Measurements from ENCODE around the gene TTF2.
"Not testable (repeated sequence)": the region's sequence is repeated elsewhere in the genome, so short reads cannot be mapped to it uniquely, and the experiment has no call there.

TTF2 gene

DNA sequence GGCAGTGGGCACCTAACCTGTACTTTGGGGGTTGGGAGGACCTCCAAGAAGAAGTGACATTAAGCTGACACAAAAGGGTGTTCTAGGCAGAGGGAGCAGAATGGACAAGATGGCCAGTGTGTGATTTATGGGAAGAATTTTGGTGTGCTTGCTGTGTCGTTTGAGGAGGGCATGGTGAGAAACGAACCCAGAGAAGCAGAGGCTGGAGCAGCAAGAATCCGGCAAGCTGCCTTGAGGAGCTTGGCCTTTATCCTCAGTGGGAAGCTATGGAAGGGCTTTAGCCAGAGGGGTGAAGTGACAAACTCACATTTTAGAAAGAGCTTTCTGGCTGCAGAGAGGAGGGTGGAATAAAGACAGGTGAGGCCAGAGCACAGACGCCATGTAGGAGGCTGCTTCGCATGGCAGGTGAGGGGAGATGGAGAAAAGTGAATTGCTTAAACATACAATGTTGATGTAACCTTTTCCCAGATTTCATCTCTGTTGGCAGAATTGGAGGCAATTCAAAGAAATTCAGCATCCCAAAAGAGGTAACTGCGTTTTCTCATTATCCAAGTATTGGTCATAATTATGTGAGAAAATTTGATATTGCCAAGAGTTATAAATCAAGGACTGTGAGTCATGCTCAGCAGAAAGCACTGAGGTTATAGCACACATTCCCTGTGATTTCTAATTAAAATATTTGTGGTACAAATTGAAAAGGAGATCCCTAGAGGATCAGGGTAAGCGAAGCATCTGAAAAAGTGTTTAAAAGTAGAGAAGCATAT, 34.9 kb downstream of the TTF2 start:
- DNase-seq, result no peak

DNA sequence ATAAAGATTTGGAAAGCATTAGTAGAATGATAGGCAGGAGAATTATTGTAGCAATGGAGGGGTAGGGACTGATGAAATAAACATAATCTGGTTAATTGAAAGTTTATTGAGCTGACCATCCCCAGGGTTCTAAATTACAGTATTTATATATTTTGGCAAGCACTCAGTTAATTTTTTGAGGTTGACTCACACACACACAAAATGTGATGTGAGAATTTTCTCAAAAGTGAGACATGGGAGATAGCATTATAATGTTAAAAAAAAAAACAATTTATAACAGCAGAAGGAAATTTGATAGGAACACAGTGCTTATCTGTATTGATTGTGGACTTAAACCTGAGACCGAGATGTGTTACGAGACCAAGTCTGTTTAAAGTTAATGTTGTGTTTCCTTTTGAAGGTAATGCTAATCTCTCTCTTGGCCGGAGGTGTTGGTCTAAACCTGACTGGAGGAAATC, 36.9 kb downstream of the TTF2 start:
- no peak for DNase-seq

DNA sequence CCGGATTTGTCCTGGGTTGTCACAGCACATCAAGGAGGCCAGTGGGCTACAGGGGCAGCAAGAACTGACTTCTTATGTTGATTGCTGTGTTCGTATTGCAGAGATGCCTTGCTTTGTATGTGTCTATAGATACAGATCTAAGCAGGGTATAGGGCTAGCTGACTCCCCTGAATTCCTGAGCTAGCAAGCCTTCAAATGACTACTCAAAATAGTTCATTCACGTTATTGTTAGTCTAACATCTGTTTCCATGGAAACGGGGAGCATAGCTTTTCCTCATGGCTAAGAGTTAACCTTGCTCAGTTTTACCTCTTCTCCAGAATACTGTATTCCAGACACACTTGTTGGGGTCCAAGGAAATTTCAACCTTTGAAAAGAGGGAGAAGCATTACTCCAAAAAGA, 37.3 kb downstream of the TTF2 start:
- DNase-seq, result no peak

DNA sequence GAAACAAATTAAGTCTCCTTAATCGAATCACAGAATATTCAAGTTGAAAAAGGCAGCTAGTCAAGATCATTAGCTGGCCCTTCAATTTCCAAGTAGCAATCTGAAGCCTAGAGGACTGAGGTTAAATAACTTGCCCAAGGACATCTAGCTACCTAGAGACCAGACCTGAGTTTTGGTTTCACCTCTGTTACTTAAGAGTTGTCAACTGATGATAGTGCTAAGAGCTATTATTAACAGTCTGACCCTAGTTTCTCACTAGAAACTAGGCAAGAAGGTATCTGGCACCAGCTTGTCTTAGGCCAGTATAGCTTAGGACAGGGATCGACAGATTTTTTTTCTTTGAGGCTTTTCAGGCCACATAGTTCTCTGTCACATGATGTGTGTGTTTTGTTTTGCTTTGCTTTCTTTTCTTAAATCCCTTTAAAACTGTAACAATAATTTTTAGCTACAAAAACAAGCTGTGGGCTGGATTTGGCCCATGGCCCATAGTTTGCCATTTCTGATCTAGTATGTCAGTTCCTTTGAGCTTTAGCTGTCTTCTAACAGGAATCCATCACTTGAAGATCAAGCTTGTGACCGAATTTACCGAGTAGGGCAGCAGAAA, 38.3 kb downstream of the TTF2 start:
- no peak for DNase-seq

DNA sequence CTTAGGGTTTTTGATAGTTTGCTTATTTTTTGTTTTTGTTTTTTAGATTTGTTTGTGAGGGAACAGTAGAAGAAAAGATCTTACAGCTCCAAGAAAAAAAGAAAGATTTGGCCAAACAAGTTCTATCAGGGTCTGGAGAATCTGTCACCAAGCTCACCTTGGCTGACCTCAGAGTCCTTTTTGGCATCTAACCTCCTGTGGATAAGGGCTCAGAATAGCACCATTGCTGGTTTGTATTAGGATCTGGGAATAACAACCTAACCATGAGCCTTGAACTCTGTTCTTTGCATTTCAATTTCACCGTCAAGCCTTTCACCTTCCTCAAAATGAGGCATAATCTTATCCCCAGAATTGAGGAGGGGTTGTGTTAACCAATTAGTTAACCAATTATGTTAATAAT, 41.2 kb downstream of the TTF2 start:
- DNase-seq, result no peak

DNA sequence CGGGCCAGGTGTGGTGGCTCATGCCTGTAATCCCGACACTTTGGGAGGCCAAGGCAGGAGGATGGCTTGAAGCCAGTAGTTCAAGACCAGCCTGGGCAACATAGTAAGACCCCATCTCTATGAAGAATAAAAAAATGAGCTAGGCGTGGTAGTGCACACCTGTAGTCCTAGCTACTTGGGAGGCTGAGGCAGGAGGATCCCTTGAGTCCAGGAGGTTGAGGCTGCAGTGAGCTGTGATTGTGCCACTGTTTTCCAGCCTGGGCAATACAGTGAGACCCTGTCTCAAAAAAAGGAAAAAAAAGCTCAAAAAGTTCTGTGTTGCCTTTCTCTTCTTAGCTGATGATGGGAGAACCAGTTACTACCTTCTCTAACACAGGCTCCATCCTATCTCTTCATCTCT, 41.7 kb downstream of the TTF2 start:
- DNase-seq, result not testable (repeated sequence)

DNA sequence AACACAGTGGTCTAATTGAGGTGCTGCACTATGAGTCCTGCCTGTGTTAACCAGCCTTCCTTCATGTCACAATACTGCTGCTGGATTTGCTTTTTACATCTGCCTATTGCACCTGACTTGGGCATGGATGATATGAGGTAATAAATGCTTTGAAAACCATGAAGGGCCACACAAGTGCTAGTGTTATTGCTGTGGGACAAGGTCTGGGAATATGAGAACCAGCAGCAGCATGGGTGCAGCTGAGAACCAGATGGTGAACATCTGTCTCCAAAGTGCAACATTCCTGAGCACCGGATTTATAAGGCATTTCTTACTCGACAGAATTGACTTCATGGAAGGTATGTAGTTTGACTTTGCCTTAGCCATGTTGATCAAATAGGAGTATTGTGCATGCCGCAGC, 44.9 kb downstream of the TTF2 start:
- no peak for DNase-seq

DNA sequence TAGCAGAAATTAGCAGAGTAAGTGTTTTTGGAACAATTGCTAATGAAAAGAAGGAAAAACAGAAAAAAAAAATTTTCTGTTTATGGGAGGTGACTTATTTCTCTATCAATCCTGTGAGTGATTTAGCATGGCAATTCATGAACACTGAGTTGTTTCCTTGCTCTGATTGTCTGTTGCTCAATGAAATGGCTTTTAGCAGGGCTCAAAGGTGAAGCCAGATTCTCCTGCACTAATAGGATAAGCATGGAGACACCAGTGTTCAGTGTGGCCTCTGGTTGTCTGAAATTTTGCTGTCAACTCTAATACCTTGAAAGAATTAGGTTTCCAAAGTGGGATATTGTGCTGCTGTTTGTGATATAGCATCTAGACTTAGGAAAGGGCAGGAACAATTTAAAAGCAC, 45.6 kb downstream of the TTF2 start:
- no peak for DNase-seq

DNA sequence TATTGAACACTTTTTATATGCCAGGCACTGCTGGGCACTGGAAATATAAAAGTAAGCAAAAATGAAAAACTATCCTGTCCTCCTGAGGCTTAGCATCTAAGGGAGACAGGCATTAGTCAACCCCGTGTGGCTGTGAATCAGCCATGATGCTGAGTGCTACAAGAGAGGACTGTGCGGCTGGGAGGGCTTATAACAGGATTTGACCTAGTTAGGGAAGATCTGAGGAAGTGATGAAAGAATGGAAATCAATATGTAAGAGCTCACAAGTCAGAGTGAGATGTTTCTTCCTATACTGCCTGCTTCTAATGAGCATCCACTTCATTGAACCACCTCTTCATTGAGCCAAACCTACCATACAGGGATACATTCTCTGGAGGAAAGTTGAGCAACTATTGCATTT, 46.4 kb downstream of the TTF2 start:
- no peak for DNase-seq

DNA sequence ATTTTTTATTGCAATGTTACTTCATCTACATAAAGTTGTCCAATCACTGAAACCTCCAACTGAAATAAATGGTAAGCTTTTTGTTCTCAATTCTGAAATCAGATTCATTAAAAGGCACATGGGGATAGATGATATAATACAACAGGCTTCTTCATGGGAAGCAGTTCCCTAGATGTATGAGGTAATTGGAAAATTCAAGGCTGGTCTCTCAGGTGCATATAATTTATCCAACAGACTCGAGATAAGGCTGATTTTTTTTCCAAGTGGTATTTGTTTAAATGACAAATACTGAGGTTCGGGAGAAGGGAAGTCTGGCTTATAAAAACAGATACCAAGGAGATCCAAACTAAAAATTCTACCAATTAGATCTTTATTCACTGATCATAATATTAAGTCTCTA, 47.2 kb downstream of the TTF2 start:
- no peak for DNase-seq

DNA sequence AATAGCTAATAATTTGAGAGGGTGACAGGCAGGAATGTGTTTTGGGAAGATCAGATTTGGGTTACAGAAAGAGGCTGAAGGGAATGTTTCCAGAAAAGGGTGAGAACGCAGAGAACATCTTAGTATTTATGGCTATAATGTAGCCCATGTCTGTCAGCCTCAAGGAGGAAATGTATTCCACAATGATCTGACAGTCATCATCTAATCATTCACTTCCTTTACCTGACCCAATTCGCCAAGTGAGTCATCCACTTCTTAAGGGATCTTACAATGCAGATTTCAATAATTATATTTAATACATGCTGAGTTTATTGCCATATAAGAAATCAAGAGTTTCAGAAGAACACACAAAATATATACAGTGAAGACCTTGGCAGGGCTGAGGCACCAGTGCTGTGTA, 50.6 kb downstream of the TTF2 start:
- no peak for DNase-seq

DNA sequence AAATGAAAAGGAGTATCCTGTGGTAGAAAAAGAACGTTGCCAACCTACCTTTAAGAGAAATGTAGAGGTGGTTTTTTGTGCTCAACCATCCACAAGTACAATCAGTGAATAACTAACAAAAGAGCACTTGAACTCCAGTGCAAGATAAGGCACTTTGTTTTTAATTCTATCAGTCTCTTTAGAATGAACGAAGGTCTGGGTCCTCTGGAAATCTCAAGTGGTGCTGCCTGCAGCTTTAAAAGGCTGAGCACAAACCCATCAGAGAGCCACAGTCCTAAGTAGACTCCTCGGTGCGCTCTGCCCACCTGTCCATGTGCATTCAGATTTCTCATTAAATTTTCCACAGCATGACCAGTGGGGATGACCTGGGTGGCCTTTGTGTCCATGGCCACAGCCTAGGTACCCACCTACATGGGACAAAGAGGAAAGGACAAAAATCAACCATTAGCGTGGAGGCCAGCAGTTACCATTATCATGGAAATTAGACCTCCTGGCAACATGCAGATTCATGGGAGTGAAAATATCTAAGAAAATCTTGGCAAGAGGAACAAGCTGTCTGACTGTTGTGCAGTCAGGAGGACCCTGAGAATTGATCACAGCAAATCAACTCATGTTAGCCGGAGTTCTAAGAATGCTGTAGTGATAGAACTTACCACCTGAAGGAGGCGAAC, 52.1 kb downstream of the TTF2 start:
- no peak for DNase-seq

DNA sequence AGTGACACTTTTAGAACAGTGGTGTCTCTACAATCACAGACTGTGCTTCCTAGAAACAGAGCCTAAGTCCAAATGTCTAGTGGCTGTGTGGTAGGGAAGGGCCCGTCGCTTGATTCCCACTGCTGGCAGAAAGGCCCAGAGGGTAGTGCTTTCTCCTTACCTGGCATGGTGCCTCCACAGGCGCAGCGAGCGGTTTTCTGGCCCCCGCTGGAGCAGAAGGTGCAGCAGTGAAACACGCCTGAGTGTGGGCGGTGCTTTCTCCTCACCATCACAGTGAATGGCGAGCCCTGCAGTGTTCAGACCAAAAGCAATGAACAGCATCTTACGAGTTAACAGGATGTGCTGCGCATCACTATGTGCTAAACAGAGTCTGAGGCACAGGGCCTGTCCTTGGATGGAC, 53.1 kb downstream of the TTF2 start:
- no peak for DNase-seq

DNA sequence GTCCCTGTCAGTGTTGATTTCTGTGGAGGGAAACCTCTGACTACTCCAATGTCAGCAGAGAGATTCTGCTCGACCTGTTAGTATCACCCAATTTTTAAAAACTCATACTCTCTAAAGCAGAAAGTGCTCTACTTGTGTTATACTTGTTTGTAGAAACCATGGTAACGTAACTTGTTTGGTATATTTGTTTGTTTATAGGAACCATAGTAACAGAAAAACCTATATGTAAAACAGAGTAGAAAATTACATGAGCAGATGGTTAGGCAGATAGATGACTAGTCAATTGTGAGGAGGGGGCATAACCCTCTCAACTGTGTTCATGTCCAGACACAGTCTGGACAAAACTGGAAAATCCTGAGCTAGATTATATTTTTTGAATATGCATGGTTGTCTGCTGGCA, 54.8 kb downstream of the TTF2 start:
- DNase-seq, result no peak

DNA sequence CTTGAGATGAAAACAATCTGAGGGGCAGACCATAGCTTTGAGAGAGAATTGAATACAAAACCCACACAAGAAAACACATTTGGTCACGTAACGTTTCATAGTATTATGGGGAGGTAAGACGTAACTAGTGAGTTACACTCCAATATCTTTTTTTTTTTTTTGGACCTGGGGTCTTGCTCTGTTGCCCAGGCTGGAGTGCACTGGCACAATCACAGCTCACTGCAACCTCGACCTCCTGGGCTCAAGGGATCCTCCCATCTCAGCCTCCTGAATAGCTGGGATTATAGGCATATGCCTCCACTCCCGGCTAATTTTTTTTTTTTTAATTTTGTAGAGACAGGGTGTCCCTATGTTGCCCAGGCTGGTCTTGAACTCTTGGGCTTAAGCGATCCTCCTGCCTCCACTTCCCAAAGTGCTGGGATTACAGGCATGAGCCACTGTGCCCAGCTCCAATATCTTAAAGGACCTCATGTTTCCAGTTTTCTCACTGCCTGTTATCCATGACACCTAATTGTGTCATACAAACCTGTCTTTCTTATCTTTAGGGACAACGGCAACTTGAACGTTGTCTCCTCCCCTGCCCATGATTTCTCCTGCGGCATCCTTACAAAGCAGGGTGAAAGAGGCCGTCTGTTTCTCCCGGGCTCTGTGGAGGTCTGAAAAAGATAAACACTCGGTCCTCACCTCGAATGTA, 56.1 kb downstream of the TTF2 start:
- DNase-seq, result no peak

DNA sequence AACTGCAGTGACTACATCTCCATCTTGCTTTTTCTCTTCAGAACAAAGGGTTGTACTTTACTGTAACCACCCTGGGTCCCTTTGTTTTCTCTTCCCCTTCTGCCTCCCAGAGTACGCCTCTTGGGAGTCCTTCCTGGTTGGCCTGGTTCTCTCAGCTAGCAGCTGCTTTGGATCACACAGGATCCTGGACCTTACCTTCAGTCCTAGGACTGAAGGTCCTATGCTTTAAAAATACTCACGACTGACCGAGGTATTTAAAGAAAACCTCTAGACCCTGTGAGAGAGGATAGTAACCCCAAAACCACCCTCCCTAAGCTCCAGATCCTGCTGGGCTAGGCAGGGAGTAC, 56.6 kb downstream of the TTF2 start:
- DNase-seq, result no peak

DNA sequence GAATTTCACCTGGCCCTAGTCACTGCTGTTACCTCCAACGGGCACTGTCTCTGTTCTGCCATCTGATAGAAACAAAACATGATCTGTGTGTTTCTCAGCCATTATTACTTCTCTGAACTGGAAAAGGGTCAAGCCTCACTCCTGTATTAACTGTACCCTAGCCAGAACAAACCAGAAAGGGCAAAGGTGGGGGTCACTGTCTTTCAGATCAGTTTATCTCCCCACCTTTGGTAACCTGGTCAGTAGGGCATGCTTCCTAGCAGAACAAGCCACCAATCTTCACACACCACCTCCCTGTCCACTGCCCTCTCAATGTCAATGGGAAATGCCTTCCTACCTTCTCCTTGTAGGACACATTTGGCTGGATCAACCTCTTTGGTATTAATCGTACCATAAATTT, 57.6 kb downstream of the TTF2 start:
- DNase-seq, result no peak

DNA sequence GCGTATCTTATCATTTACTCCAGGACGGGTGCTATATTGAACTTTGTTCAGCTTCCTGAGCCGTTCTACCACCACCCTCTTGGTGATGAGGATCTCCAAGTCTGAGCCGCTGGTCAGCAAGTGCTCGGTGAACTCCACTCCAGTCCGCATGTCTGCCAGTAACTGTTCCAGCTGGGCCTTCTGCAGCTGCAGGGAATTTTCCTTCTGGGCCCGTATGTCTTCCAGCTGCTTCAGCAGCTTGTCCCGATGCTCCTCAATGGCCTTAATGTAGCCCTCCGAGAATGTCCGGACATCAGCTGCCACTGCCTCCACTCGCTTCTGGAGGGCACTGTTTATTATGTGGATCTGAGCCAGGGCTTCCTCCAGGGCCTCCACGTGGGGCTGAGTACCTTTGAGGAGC, 58.0 kb downstream of the TTF2 start:
- DNase-seq, result no peak

DNA sequence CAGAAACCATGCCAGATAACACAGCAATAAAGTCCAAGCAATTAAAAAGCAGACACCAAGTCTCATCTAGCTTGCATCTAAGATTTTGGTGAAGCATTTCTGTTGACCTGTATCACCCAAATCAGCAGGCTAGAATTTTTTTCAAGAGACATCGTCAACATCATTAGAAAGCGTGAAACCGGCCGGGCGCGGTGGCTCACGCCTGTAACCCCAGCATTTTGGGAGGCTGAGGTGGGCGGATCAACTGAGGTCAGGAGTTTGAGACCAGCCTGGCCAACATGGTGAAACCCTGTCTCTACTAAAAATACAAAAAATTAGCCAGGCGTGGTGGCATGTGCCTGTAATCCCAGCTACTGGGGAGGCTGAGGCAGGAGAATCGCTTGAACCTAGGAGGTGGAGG, 59.0 kb downstream of the TTF2 start:
- DNase-seq, result not testable (repeated sequence)

DNA sequence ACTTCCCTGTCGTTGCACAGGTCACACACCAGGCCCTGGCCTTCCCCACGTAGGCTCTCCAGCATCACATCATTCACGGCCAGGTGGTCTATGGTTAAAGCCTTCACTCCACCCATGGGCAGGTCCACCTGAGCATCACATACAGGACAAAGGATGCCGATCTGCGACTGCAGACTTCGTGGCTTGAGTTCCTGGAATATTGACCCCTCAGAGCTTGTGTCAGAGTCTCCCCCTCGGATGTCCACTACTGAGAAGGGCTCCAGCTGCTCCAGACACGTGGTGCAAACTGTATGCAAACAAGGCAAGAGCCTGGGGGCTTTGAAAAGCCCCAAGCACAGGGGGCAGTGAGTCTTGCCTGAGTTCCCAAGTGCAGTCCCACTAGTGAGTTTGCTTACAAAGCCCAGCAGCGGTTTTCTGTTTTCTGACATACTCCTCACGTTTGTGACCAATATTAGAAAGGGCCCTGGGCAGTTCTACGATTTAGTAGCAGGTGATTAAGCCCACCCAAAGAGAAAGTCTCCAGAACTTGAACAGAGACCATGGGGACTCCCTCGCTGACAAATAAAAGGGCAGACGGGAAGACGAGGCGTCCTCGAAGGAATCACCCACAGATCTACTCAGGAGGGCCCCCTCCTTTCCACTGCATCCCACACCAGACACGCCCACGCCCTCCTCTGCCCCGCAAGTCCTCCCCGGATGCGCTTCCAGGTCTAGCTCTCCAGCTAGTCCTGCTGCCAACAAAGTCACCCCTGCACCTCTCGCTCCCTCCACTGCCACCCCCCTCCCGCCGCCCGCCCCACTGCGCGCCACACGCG, 60.9 kb downstream of the TTF2 start:
- DNase-seq, result no peak

DNA sequence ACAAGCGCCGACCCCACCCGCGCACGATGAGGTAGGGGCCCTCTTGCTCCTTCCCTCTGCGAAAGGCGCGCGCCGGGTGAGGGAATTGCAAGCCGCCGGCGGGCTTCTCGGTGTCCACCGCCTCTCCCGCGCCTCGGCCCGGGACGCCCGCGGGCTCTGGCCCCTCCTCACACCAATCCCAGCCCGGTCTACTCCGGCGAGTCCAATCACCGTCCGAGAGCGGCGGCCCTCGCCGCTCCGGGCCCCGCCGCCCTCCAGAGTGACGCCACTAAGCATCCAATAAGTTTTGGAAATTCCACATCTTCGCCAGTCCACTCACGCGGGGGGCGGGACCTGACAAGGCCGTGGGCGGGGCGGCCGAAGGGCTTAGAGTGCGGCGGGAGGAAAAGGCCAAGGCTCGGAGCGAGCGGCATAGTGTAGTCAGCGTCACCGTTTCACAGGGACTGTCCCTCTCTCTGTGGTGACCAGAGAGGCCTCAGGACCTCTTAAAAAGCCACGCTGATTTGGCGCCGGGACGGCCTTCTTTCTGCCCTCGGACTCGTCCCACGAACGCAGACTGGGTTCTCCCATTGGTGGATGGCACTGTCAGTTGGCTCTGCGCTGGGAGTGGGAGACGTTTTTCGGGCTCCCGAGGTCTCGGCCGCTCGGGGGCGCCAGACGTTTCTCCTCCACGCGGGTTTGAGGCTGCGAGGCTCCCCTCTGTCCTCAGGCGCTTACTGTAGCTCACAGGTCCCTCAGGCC, 61.6 kb downstream of the TTF2 start, which contains the start of gene TRIM45:
Gene TRIM45, minus strand, starts transcription at position 161 of the 741 bp plus-strand sequence. CDS start 548 bp downstream, outside the sequence.
- peak; percentile 90 for DNase-seq
